Choroid plexus epithelial cell (primary cell): ENCODE results near the gene NEO1.

Experiments
- DNase-seq: peaks from one replicate; pipeline ENCODE4 v3.0.0-alpha.2; 2010; ENCODE audit warnings: low read depth
- H3K4me3 ChIP-seq: 2 replicates; pipeline ENCODE4 v1.5.1; 2011; ENCODE audit warnings: low read depth, mild to moderate bottlenecking, control low read depth, low read length, moderate library complexity
- CTCF ChIP-seq: conservative IDR thresholded peaks from 2 replicates; pipeline ENCODE4 v1.5.1; 2011; ENCODE audit warnings: low read depth, mild to moderate bottlenecking, control low read depth, inconsistent platforms, low read length, moderate library complexity

The NEO1 gene

GRCh38 chr15:73009066-73010056, 42.9 kb upstream of the NEO1 start:
- DNase-seq, result peak; percentile 36
- no peak overlapping the region for H3K4me3 ChIP-seq
- TF ChIP-seq CTCF, result peak; percentile 32

- no peak for DNase-seq
- TF ChIP-seq CTCF, result no peak
- H3K4me3 ChIP-seq, result no peak overlapping the region
Observed at GRCh38 chr15:73010154-73011152, 41.8 kb upstream of the NEO1 start.

GRCh38 chr15:73014904-73015303, 37.4 kb upstream of the NEO1 start:
- H3K4me3 ChIP-seq, result no peak overlapping the region
- no peak for DNase-seq
- TF ChIP-seq CTCF, result no peak

GRCh38 chr15:73015493-73015892, 36.8 kb upstream of the NEO1 start:
- TF ChIP-seq CTCF, result no peak
- DNase-seq, result no peak
- H3K4me3 ChIP-seq, result no peak overlapping the region

GRCh38 chr15:73017987-73018386, 34.3 kb upstream of the NEO1 start:
- DNase-seq, result peak; percentile 15
- no peak for TF ChIP-seq CTCF
- no peak overlapping the region for H3K4me3 ChIP-seq

GRCh38 chr15:73019154-73019553, 33.1 kb upstream of the NEO1 start:
- H3K4me3 ChIP-seq, result no peak overlapping the region
- TF ChIP-seq CTCF, result no peak
- no peak for DNase-seq
